Peyer's patch (tissue), 4 donors: ENCODE results near the gene POMP. TPM values are rescaled to one million over a fixed set of nuclear protein-coding genes. Genes with fewer than 3 reads are reported as not detected.

Source experiments
- DNase-seq, 3 donors: peaks; one replicate each; pipeline ENCODE4 v3.0.0-alpha.2; 2017 to 2019
- H3K27ac ChIP-seq, 4 donors: fragments of 200-600 bp; sonication (generic); one replicate each; pipeline ENCODE4 v1.5.1; 2016 to 2019
- H3K27me3 ChIP-seq, 2 donors: fragments of 200-600 bp; sonication (generic); one replicate each; pipeline ENCODE4 v1.5.1; 2019
- H3K36me3 ChIP-seq, 3 donors: fragments of 200-600 bp; sonication (generic); one replicate each; pipeline ENCODE4 v1.5.1; 2016 to 2019
- H3K4me1 ChIP-seq, 4 donors: fragments of 200-600 bp; sonication (generic); one replicate each; pipeline ENCODE4 v1.5.1; 2016 to 2019
- H3K4me3 ChIP-seq, 4 donors: fragments of 200-600 bp; sonication (generic); 1 replicate in 3 of 4; 2 replicates in 1 of 4; pipeline ENCODE4 v1.5.1; 2016 to 2019; ENCODE audit warnings: mild to moderate bottlenecking in 1 of 4
- H3K9me3 ChIP-seq, 4 donors: fragments of 200-600 bp; sonication (generic); one replicate each; pipeline ENCODE4 v1.5.1; 2016 to 2019; ENCODE audit warnings: mild to moderate bottlenecking in 1 of 4
- CTCF ChIP-seq, 6 experiments: fragments of 450-650 bp in 4 of 6; fragments of 200-600 bp in 2 of 6; sonication (generic) in 1 of 6; IDR thresholded peaks; one replicate each; pipeline ENCODE4 v1.5.1; 2017 to 2019; ENCODE audit warnings: antibody characterized with exemption in 6 of 6, mild to moderate bottlenecking in 3 of 6, moderate library complexity in 1 of 6
- POLR2A ChIP-seq, 2 donors: fragments of 450-650 bp; IDR thresholded peaks; one replicate each; pipeline ENCODE4 v1.5.1; 2017; ENCODE audit warnings: antibody characterized with exemption in 2 of 2, mild to moderate bottlenecking in 2 of 2, moderate library complexity in 2 of 2
- small RNA-seq, 2 donors: library from RNA; depleted of rRNA; stranded (forward); fragments of <200 nt; gene quantifications; one replicate each; pipeline ENCODE3, GENCODE V24; 2016
- total RNA-seq, 4 donors: library from RNA; depleted of rRNA; stranded (reverse); fragments of >200 nt; gene quantifications; one replicate each; pipeline ENCODE4 v1.1.0, GENCODE V29; 2016

Gene POMP
- total RNA-seq, 4 donors from 2014 or later = 24.3 to 68.8 (median 43.2) TPM

- Histone ChIP-seq H3K27ac (peak overlapping the region; percentile 90 to 98 (median 94)), H3K36me3 (no peaks in the 10 kb centered on the region), H3K4me3 (peak overlapping the region; percentile 74 to 88 (median 80)), H3K27me3 (no peaks in the 10 kb centered on the region), H3K4me1 (peaks cover 0 to 14% (median 0%) of the 10 kb centered on the region in 4 donors), H3K9me3 (no peaks in the 10 kb centered on the region)
- DNase-seq = no peak
- TF ChIP-seq CTCF (IDR thresholded peaks at IDR 0.05) (no peak), POLR2A (IDR thresholded peaks at IDR 0.05) (no peak)
These were observed 59.2 kb downstream of the POMP start for GRCh38 chr13:28718196-28718542.

- Histone ChIP-seq H3K27ac (peak within 1 kb of the TSS; percentile 90 to 98 (median 94)), H3K9me3 (no peaks in the 10 kb centered on the region), H3K4me1 (peaks cover 0 to 14% (median 0%) of the 10 kb centered on the region in 4 donors), H3K4me3 (peak within 1 kb of the TSS; percentile 74 to 88 (median 80)), H3K36me3 (no peaks in the 10 kb centered on the region), H3K27me3 (no peaks in the 10 kb centered on the region)
- TF ChIP-seq CTCF (IDR thresholded peaks at IDR 0.05) (peak in 4 of 6 experiments; percentile 2 to 34 (median 24)), POLR2A (IDR thresholded peaks at IDR 0.05) (peak; percentile 90 to 91)
- DNase-seq = peak; percentile 96 to 99 (median 99)
These were observed 59.8 kb downstream of the POMP start, which contains the start of gene SLC46A3 for GRCh38 chr13:28718543-28719226. Gene SLC46A3 (minus strand): TSS chr13:28718970. CDS start chr13:28717998, 972 bp downstream.

GRCh38 chr13:28719227-28720055, 60.5 kb downstream of the POMP start:
- TF ChIP-seq CTCF (IDR thresholded peaks at IDR 0.05) (no peak), POLR2A (IDR thresholded peaks at IDR 0.05) (no peak)
- Histone ChIP-seq H3K4me1 (peaks cover 0 to 14% (median 0%) of the 10 kb centered on the region in 4 donors), H3K9me3 (no peaks in the 10 kb centered on the region), H3K27me3 (no peaks in the 10 kb centered on the region), H3K36me3 (no peaks in the 10 kb centered on the region), H3K4me3 (peak overlapping the region; percentile 74 to 88 (median 80)), H3K27ac (peak overlapping the region; percentile 90 to 98 (median 94))
- no peak for DNase-seq

GRCh38 chr13:28723806-28724205, 64.9 kb downstream of the POMP start:
- H3K27me3 ChIP-seq = no peaks in the 10 kb centered on the region
- TF ChIP-seq CTCF (IDR thresholded peaks at IDR 0.05) = no peak
- no peak for TF ChIP-seq POLR2A (IDR thresholded peaks at IDR 0.05)
- H3K36me3 ChIP-seq = no peaks in the 10 kb centered on the region
- H3K4me1 ChIP-seq = no peaks in the 10 kb centered on the region
- H3K9me3 ChIP-seq = no peaks in the 10 kb centered on the region
- no peak for DNase-seq
- no peak overlapping the region for H3K27ac ChIP-seq
- no peak overlapping the region for H3K4me3 ChIP-seq

GRCh38 chr13:28725046-28725610, 66.2 kb downstream of the POMP start:
- no peak for DNase-seq
- Histone ChIP-seq H3K4me3 (no peak overlapping the region), H3K27me3 (no peaks in the 10 kb centered on the region), H3K9me3 (no peaks in the 10 kb centered on the region), H3K27ac (peak overlapping the region in 2 of 4 donors; percentile 48 to 79), H3K4me1 (peaks cover 0 to 6% (median 0%) of the 10 kb centered on the region in 4 donors), H3K36me3 (no peaks in the 10 kb centered on the region)
- TF ChIP-seq POLR2A (IDR thresholded peaks at IDR 0.05) (no peak), CTCF (IDR thresholded peaks at IDR 0.05) (no peak)

Small RNA genes lying within 50 kb of the gene (small RNA-seq; reads per million reads assigned to genes)
- 0 reads per million in 2 donors for gene RF00019
- gene RNU6-53P = 0 reads per million in 2 donors

Other genes starting within 250 kb of the POMP start
- 10 to 100 TPM in 1 of 4 donors, 1 to 10 TPM in 3; 3.0 to 14.0 (median 3.9) TPM for gene FLT1, start 164.0 kb upstream of the POMP start, total RNA-seq
- gene SLC46A3, start 59.8 kb downstream of the POMP start, total RNA-seq = 100 to 1,000 TPM in 2 of 4 donors, 10 to 100 TPM in 2; 10.7 to 198 (median 105) TPM
- under 1 TPM in 3 of 4 donors, not detected in 1; 0.13 to 0.28 (median 0.18) TPM for gene MTUS2, start 161.2 kb downstream of the POMP start, total RNA-seq